HEK293T (cell line): ENCODE results near the gene ITGAE.

Source experiments
- CTCF ChIA-PET: fragments of 350-600 bp; formaldehyde crosslinking; extraction: SDS; loops from one replicate; lab custom pipeline; 2021; ENCODE audit warnings: antibody characterized with exemption, inconsistent platforms; lab: Yijun Ruan, JAX
- POLR2A ChIA-PET: fragments of 350-600 bp; formaldehyde crosslinking; extraction: SDS; loops from one replicate; lab custom pipeline; 2020; ENCODE audit warnings: antibody characterized with exemption, inconsistent platforms; lab: Yijun Ruan, JAX
- DNase-seq: peaks from one replicate; pipeline ENCODE4 v3.0.0; 2012; ENCODE audit warnings: mixed read lengths; ENCODE audit errors: extremely low spot score
- ARNT ChIP-seq: fragments of 450-650 bp; IDR thresholded peaks from 2 replicates; pipeline ENCODE4 v1.6.1; 2017; ENCODE audit warnings: mild to moderate bottlenecking
- BHLHE40 ChIP-seq: fragments of 450-650 bp; IDR thresholded peaks from 2 replicates; pipeline ENCODE4 v1.6.1; 2016; ENCODE audit warnings: mild to moderate bottlenecking, moderate library complexity, borderline replicate concordance
- CTBP1 ChIP-seq: fragments of 450-650 bp; IDR thresholded peaks from 2 replicates; pipeline ENCODE4 v1.6.1; 2016; ENCODE audit warnings: borderline replicate concordance
- ELF4 ChIP-seq: fragments of 450-650 bp; IDR thresholded peaks from 2 replicates; pipeline ENCODE4 v1.6.1; 2017; ENCODE audit warnings: antibody characterized with exemption
- FOXA1 ChIP-seq: fragments of 450-650 bp; IDR thresholded peaks from 2 replicates; pipeline ENCODE4 v1.6.1; 2016; ENCODE audit warnings: mild to moderate bottlenecking
- FOXK2 ChIP-seq: fragments of 450-650 bp; IDR thresholded peaks from 2 replicates; pipeline ENCODE4 v1.6.1; 2016; ENCODE audit warnings: mild to moderate bottlenecking
- FOXM1 ChIP-seq: fragments of 450-650 bp; IDR thresholded peaks from 2 replicates; pipeline ENCODE4 v1.6.1; 2017; ENCODE audit warnings: mild to moderate bottlenecking, borderline replicate concordance
- HDGF ChIP-seq: fragments of 450-650 bp; IDR thresholded peaks from 2 replicates; pipeline ENCODE4 v1.6.1; 2017; ENCODE audit warnings: antibody characterized with exemption, borderline replicate concordance
- L3MBTL2 ChIP-seq: fragments of 450-650 bp; conservative IDR thresholded peaks from 2 replicates; pipeline ENCODE4 v1.6.1; 2016; ENCODE audit warnings: mild to moderate bottlenecking
- LEF1 ChIP-seq: fragments of 450-650 bp; IDR thresholded peaks from 2 replicates; pipeline ENCODE4 v1.6.1; 2017; ENCODE audit warnings: mild to moderate bottlenecking, borderline replicate concordance
- NFRKB ChIP-seq: fragments of 450-650 bp; IDR thresholded peaks from 2 replicates; pipeline ENCODE4 v1.6.1; 2016; ENCODE audit warnings: mild to moderate bottlenecking, moderate library complexity
- SP1 ChIP-seq: fragments of 450-650 bp; IDR thresholded peaks from 2 replicates; pipeline ENCODE4 v1.6.1; 2017
- SUZ12 ChIP-seq: fragments of 450-650 bp; IDR thresholded peaks from 2 replicates; pipeline ENCODE4 v1.6.1; 2016; ENCODE audit warnings: mild to moderate bottlenecking
- TARDBP ChIP-seq: fragments of 450-650 bp; IDR thresholded peaks from 2 replicates; pipeline ENCODE4 v1.6.1; 2016
- ZNF384 ChIP-seq: fragments of 450-650 bp; IDR thresholded peaks from 2 replicates; pipeline ENCODE4 v1.6.1; 2016
- TF ChIP-seq, protein P1 (sequence below): fragments of 450-650 bp; IDR thresholded peaks from 2 replicates; pipeline ENCODE4 v1.6.1; 2016

ITGAE gene

DNA sequence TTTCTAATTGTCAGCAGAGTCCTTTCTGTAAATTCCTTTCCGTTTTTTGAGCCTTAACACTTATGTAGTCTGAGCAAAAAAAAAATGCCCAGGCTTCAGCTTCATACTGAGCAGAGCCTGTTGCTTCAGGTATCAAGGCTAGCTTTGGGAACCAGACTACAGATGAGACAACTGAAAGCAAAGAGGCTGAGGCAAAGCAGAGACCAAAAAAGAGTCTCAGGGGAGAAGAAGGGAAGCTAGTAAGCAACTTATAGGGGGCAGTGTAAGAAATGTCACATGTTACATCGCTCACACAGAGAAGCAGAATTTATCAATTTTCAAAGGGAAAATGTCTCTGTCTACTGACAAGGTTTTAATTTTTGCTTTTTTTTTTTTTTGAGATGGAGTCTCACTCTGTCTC is 73.9 kb downstream of the ITGAE start:
- DNase-seq, result no peak
- CTCF ChIA-PET, result interaction anchor here (0.6 to 0.9 kb wide), 2 partner anchors 11 to 719 kb away, joined by 3 to 5 read pairs; no protein-coding TSS in a partner anchor
- POLR2A ChIA-PET, result interaction anchor here (1.6 kb wide), 1 partner anchor 119 kb away, joined by 3 read pairs; the partner anchor contains the start of gene NCBP3
- no peak for TF ChIP-seq L3MBTL2
- TF ChIP-seq BHLHE40, result no peak
- TF ChIP-seq LEF1, result no peak
- TF ChIP-seq FOXA1, result no peak
- no peak for TF ChIP-seq ELF4
- TF ChIP-seq TARDBP, result no peak
- no peak for TF ChIP-seq SUZ12
- TF ChIP-seq, protein P1, sequence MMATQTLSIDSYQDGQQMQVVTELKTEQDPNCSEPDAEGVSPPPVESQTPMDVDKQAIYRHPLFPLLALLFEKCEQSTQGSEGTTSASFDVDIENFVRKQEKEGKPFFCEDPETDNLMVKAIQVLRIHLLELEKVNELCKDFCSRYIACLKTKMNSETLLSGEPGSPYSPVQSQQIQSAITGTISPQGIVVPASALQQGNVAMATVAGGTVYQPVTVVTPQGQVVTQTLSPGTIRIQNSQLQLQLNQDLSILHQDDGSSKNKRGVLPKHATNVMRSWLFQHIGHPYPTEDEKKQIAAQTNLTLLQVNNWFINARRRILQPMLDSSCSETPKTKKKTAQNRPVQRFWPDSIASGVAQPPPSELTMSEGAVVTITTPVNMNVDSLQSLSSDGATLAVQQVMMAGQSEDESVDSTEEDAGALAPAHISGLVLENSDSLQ, result no peak
- TF ChIP-seq SP1, result no peak
- TF ChIP-seq CTBP1, result no peak
- no peak for TF ChIP-seq FOXK2
- TF ChIP-seq HDGF, result no peak
- no peak for TF ChIP-seq ZNF384
- TF ChIP-seq FOXM1, result no peak
- TF ChIP-seq NFRKB, result no peak

DNA sequence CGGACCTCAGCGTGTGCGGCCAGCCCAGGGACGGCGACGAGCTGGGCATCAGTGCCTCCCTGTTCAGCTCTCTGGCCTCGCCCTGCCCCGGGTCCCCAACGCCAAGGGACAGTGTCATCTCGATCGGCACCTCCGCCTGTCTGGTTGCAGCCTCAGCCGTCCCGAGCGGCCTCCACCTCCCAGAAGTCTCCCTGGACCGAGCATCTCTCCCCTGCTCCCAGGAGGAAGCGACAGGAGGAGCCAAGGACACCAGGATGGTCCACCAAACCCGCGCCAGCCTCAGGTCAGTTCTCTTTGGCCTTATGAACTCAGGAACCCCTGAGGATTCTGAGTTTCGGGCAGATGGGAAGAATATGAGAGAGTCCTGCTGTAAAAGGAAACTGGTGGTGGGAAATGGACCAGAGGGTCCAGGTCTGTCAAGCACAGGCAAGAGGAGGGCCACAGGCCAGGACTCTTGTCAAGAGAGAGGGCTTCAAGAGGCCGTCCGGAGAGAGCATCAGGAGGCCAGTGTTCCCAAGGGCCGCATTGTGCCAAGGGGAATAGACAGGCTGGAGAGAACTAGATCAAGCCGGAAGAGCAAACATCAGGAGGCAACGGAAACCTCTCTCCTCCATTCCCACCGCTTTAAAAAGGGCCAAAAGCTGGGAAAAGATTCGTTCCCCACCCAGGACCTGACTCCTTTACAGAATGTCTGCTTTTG is 76.5 kb downstream of the ITGAE start:
- DNase-seq, result no peak
- TF ChIP-seq FOXA1 (no peak), BHLHE40 (no peak), LEF1 (no peak), TARDBP (no peak), FOXM1 (no peak), NFRKB (no peak)
- TF ChIP-seq, protein P1, result no peak
- POLR2A ChIA-PET, result interaction anchor here (1.1 to 1.5 kb wide), 2 partner anchors 57 to 104 kb away, joined by 3 to 5 read pairs; no protein-coding TSS in a partner anchor
- CTCF ChIA-PET, result interaction anchor here (2.0 kb wide), 1 partner anchor 13 kb away, joined by 5 read pairs; no protein-coding TSS in a partner anchor

GRCh38 chr17:3723556-3724377 is 77.2 kb downstream of the ITGAE start, which contains the start of gene HASPIN:
Gene HASPIN (plus strand): TSS chr17:3723903. CDS start chr17:3723936, 33 bp downstream.
- TF ChIP-seq CTBP1 (no peak), ARNT (no peak), ELF4 (peak; percentile 34; the same call in 1 of the 2 replicates), HDGF (0 out of 2 replicates have a peak, but pooled peaks have one; percentile 81), FOXM1 (peak; percentile 98), SUZ12 (no peak), L3MBTL2 (peak; percentile 60)
- TF ChIP-seq, protein P1, result no peak
- DNase-seq, result peak; percentile 99
- CTCF ChIA-PET, result interaction anchor here (0.6 to 1.9 kb wide), 3 partner anchors 14 to 122 kb away, joined by 3 to 6 read pairs (median 3); partner anchors contain the start of gene NCBP3
- POLR2A ChIA-PET, result interaction anchor here (0.6 to 1.5 kb wide), 14 partner anchors 9 to 123 kb away, joined by 3 to 6 read pairs (median 4); partner anchors contain the start of genes CTNS, NCBP3 and SHPK

DNA sequence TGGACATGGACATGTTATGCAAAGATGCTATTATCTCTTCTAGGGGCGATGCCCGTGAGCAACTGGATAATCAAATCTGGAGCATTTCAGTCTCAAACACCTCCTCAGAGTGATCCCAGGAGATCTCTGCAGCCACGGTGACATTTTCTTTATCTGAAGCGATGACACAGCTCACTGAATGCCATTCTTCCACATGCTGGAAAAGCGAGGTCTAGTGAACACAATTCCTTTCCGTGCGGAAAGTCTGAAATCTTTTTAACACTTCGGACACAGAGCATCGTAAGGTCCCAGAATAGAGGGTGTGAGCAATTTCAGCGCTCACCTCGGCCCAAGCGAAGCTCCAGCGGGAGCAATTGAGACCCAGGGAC is 77.8 kb downstream of the ITGAE start:
- ChIA-PET CTCF (interaction anchor here (0.5 to 1.9 kb wide), 2 partner anchors 15 to 57 kb away, joined by 3 to 6 read pairs; no protein-coding TSS in a partner anchor), POLR2A (interaction anchor here (0.6 to 1.5 kb wide), 14 partner anchors 8 to 123 kb away, joined by 3 to 6 read pairs (median 4); partner anchors contain the start of genes CTNS, NCBP3 and SHPK)
- no peak for DNase-seq
- TF ChIP-seq L3MBTL2 (no peak), NFRKB (no peak), FOXM1 (no peak), ZNF384 (no peak), SP1 (no peak), CTBP1 (no peak), SUZ12 (no peak), HDGF (no peak)
- TF ChIP-seq, protein P1, result no peak

GRCh38 chr17:3722716-3723115 is 78.3 kb downstream of the ITGAE start:
- POLR2A ChIA-PET, result interaction anchor here (0.6 to 1.5 kb wide), 9 partner anchors 8 to 122 kb away, joined by 3 to 6 read pairs (median 4); partner anchors contain the start of genes CTNS and SHPK
- CTCF ChIA-PET, result interaction anchor here (0.5 to 1.9 kb wide), 3 partner anchors 15 to 287 kb away, joined by 3 to 6 read pairs (median 3); no protein-coding TSS in a partner anchor
- TF ChIP-seq HDGF, result no peak
- TF ChIP-seq FOXA1, result no peak
- no peak for TF ChIP-seq ARNT
- no peak for TF ChIP-seq BHLHE40
- no peak for DNase-seq
